Immature natural killer cell (primary cell): ENCODE data around the gene GOSR2. TPM values are rescaled to one million over a fixed set of nuclear protein-coding genes. Genes with fewer than 3 reads are reported as not detected.
A peak's percentile ranks its signal among the peaks of the same experiment; 100 is the strongest.

Experiments used
- DNase-seq, 3 donors: peaks; one replicate each; pipeline ENCODE4 v3.0.0; 2022; ENCODE audit warnings: mixed read lengths in 1 of 3
- H3K27ac Mint-ChIP-seq, 6 donors: one replicate each; pipeline ENCODE4 v1.8.0; 2020; ENCODE audit warnings: mixed read lengths in 6 of 6, mild to moderate bottlenecking in 5 of 6, inconsistent platforms in 4 of 6, moderate library complexity in 3 of 6
- H3K27me3 Mint-ChIP-seq, 3 donors: one replicate each; pipeline ENCODE4 v1.8.0; 2020 to 2021; ENCODE audit warnings: low read depth in 3 of 3, mild to moderate bottlenecking in 3 of 3, mixed read lengths in 3 of 3, moderate library complexity in 3 of 3, inconsistent platforms in 1 of 3
- H3K36me3 Mint-ChIP-seq, 3 donors: one replicate each; pipeline ENCODE4 v1.8.0; 2020; ENCODE audit warnings: mixed read lengths in 3 of 3, inconsistent platforms in 2 of 3, mild to moderate bottlenecking in 2 of 3
- H3K4me1 Mint-ChIP-seq, 2 donors: one replicate each; pipeline ENCODE4 v1.8.0; 2020; ENCODE audit warnings: inconsistent platforms in 2 of 2, mild to moderate bottlenecking in 2 of 2, mixed read lengths in 2 of 2, moderate library complexity in 1 of 2
- H3K4me3 Mint-ChIP-seq, 5 donors: one replicate each; pipeline ENCODE4 v1.8.0; 2020; ENCODE audit warnings: mild to moderate bottlenecking in 5 of 5, mixed read lengths in 5 of 5, inconsistent platforms in 3 of 5, moderate library complexity in 3 of 5
- H3K9me3 Mint-ChIP-seq, 6 donors: one replicate each; pipeline ENCODE4 v1.8.0; 2020; ENCODE audit warnings: mild to moderate bottlenecking in 6 of 6, mixed read lengths in 6 of 6, inconsistent platforms in 4 of 6, moderate library complexity in 3 of 6
- polyA plus RNA-seq, 3 donors: library from polyadenylated mRNA; unstranded; fragments of 300-500 nt; fragmentation: Illumina TruSeq; gene quantifications; one replicate each; pipeline ENCODE4 v1.2.3, GENCODE V29; 2021

Gene GOSR2
- polyA plus RNA-seq = 10 to 100 TPM; 36.9 to 62.4 (median 57.6) TPM

- Mint-ChIP-seq H3K4me3 (peak within 1 kb of the TSS; percentile 86 to 93 (median 90)), H3K9me3 (no peaks in the 10 kb centered on the region)
Measured at GRCh38 chr17:46922804-46923635, at the start of gene GOSR2. GOSR2 (plus strand) TSS chr17:46923160; CDS start chr17:46923193, 33 bp downstream.

GRCh38 chr17:46873941-46874645 is 48.9 kb upstream of the GOSR2 start:
- peaks cover 0 to 5% (median 2%) of the 10 kb centered on the region in 3 donors for H3K27me3 Mint-ChIP-seq
- no peaks in the 10 kb centered on the region for H3K36me3 Mint-ChIP-seq
- H3K4me3 Mint-ChIP-seq = no peak overlapping the region
- no peak for DNase-seq
- peaks cover 0 to 1% of the 10 kb centered on the region in 2 donors for H3K4me1 Mint-ChIP-seq
- no peaks in the 10 kb centered on the region for H3K9me3 Mint-ChIP-seq
- H3K27ac Mint-ChIP-seq = no peak overlapping the region

More at GRCh38 chr17:46922804-46923635, at the start of gene GOSR2:
- Mint-ChIP-seq H3K36me3 (no peaks in the 10 kb centered on the region), H3K4me1 (peaks cover 54 to 63% of the 10 kb centered on the region in 2 donors), H3K27ac (peak within 1 kb of the TSS; percentile 98 to 100 (median 99)), H3K27me3 (peaks cover 0 to 2% (median 0%) of the 10 kb centered on the region in 3 donors)
- DNase-seq = peak; percentile 91 to 94 (median 93)

DNA sequence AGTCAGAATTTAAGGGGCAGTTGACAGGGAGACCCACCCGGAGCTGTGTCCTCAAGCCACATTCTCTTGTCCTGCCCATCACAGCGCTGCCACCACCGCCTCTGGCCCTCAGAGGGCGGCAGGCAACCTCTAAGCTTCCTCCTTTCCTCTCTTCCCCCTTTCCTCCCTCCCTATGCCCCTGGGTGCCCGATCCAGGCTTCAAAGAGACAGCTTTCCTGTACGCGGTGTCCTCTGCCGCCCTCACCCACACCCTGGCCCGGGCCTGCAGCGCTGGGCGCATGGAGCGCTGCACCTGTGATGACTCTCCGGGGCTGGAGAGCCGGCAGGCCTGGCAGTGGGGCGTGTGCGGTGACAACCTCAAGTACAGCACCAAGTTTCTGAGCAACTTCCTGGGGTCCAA is 48.1 kb upstream of the GOSR2 start:
- Mint-ChIP-seq H3K4me1 (peaks cover 0 to 1% of the 10 kb centered on the region in 2 donors), H3K4me3 (no peak overlapping the region), H3K9me3 (no peaks in the 10 kb centered on the region), H3K27ac (no peak overlapping the region), H3K27me3 (peaks cover 0 to 5% (median 2%) of the 10 kb centered on the region in 3 donors), H3K36me3 (no peaks in the 10 kb centered on the region)
- DNase-seq = no peak

- Mint-ChIP-seq H3K27me3 (peaks cover 0 to 5% (median 2%) of the 10 kb centered on the region in 3 donors), H3K4me1 (peaks cover 0 to 1% of the 10 kb centered on the region in 2 donors), H3K4me3 (no peak overlapping the region), H3K36me3 (no peaks in the 10 kb centered on the region), H3K9me3 (no peaks in the 10 kb centered on the region), H3K27ac (no peak overlapping the region)
- DNase-seq = no peak
Measured at GRCh38 chr17:46875849-46876352, 47.1 kb upstream of the GOSR2 start.

GRCh38 chr17:46876353-46876887 is 46.5 kb upstream of the GOSR2 start:
- peaks cover 0 to 1% of the 10 kb centered on the region in 2 donors for H3K4me1 Mint-ChIP-seq
- no peak overlapping the region for H3K4me3 Mint-ChIP-seq

GRCh38 chr17:46876926-46877325 is 46.0 kb upstream of the GOSR2 start:
- H3K9me3 Mint-ChIP-seq = no peaks in the 10 kb centered on the region
- H3K27me3 Mint-ChIP-seq = peaks cover 0 to 5% (median 2%) of the 10 kb centered on the region in 3 donors
- peaks cover 0 to 1% of the 10 kb centered on the region in 2 donors for H3K4me1 Mint-ChIP-seq
- no peak overlapping the region for H3K4me3 Mint-ChIP-seq
- no peak for DNase-seq
- H3K36me3 Mint-ChIP-seq = no peaks in the 10 kb centered on the region
- no peak overlapping the region for H3K27ac Mint-ChIP-seq

More at GRCh38 chr17:46876353-46876887, 46.5 kb upstream of the GOSR2 start:
- no peaks in the 10 kb centered on the region for H3K9me3 Mint-ChIP-seq
- H3K27me3 Mint-ChIP-seq = peaks cover 0 to 5% (median 2%) of the 10 kb centered on the region in 3 donors
- H3K27ac Mint-ChIP-seq = no peak overlapping the region
- DNase-seq = no peak
- no peaks in the 10 kb centered on the region for H3K36me3 Mint-ChIP-seq

DNA sequence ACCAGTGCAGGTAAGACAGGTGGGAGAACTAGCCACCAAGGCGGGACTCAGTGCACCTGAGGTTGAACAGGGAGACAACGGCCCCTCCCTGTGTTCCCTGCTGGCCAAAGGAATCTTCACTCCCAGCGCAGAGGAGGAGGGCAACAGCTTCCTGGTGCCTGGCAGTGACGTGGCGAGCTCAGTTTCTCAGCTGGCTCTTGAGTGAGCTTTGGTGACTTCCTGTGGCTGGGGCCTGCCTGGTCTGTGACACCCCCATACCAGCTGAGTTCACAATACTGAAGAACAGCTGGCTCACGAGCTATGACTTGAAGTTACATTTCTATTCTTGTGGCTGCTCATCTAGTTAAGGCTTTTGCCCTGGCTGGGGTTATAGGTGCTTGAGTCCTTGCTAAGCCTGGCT is 45.5 kb upstream of the GOSR2 start:
- no peak overlapping the region for H3K27ac Mint-ChIP-seq
- peaks cover 0 to 5% (median 2%) of the 10 kb centered on the region in 3 donors for H3K27me3 Mint-ChIP-seq
- no peak for DNase-seq
- no peaks in the 10 kb centered on the region for H3K9me3 Mint-ChIP-seq
- H3K36me3 Mint-ChIP-seq = no peaks in the 10 kb centered on the region
- no peak overlapping the region for H3K4me3 Mint-ChIP-seq
- peaks cover 0 to 1% of the 10 kb centered on the region in 2 donors for H3K4me1 Mint-ChIP-seq

DNA sequence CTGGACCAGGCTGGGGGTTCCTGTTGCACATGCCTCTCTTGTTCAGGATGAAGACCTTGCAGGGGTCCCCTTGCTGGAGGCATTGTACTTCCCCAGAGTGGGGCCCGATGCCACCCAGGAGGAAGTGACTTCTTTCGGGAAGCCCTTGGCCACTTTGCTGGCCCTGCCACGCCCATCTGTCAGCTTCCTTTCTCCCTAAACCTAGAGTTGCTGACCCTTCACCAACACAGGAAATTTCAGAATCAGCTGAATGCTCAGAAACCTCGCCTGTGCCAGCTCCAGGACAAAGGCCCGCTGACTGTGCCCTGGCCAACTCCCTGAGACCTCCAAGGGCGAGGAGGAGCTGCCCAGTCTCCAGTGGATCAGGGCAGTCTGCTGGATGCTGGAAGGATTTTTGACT is 44.9 kb upstream of the GOSR2 start:
- H3K4me1 Mint-ChIP-seq = peaks cover 0 to 1% of the 10 kb centered on the region in 2 donors
- H3K4me3 Mint-ChIP-seq = no peak overlapping the region
- H3K9me3 Mint-ChIP-seq = no peaks in the 10 kb centered on the region
- H3K27ac Mint-ChIP-seq = no peak overlapping the region
- H3K27me3 Mint-ChIP-seq = peaks cover 0 to 5% (median 2%) of the 10 kb centered on the region in 3 donors
- DNase-seq = no peak
- no peaks in the 10 kb centered on the region for H3K36me3 Mint-ChIP-seq

DNA sequence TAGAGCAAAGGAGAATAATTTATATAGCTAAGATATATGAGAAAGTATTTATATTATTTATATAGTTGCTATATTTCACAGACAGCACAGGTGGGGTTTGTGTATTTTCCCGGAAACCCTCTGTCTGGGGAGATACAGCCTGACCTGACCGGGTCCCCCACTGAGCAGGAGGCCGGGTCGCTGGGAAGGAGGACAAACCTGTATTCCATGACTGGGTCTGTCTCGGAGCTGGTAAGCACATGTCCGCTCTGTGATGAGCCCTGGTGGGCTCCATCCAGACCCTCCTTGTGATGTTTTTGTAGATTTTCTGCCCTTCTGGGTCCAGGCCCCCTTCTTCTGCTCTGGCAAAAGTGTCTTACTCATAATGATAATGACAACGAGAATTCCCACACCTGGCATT is 43.9 kb upstream of the GOSR2 start:
- Mint-ChIP-seq H3K4me3 (no peak overlapping the region), H3K4me1 (peaks cover 0 to 1% of the 10 kb centered on the region in 2 donors), H3K27me3 (peaks cover 0 to 5% (median 2%) of the 10 kb centered on the region in 3 donors), H3K27ac (no peak overlapping the region), H3K9me3 (no peaks in the 10 kb centered on the region), H3K36me3 (no peaks in the 10 kb centered on the region)
- no peak for DNase-seq

- Mint-ChIP-seq H3K27ac (no peak overlapping the region), H3K4me1 (peaks cover 0 to 1% of the 10 kb centered on the region in 2 donors), H3K4me3 (no peak overlapping the region), H3K9me3 (no peaks in the 10 kb centered on the region), H3K36me3 (no peaks in the 10 kb centered on the region), H3K27me3 (peaks cover 0 to 4% (median 2%) of the 10 kb centered on the region in 3 donors)
- DNase-seq = no peak
Measured at GRCh38 chr17:46881015-46881414, 41.9 kb upstream of the GOSR2 start.

DNA sequence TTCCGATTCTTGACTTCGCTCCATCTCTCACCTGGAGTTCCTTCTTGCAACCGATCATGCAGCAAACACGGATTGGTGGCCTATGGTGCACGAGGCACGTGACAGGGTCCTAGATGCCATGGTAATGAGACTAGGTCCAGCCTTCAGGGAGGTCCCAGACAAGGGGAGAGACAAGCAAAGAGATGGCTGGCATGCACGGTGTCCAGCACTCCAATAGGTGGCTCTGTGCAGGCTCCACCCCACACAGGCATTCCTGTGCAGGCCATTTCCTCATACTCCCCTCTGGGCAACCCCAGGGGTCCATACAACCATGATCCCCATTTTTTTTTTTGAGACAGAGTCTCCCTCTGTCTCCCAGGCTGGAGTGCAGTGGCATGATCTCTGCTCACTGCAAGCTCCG is 40.3 kb upstream of the GOSR2 start:
- Mint-ChIP-seq H3K36me3 (no peaks in the 10 kb centered on the region), H3K4me1 (peaks cover 0 to 1% of the 10 kb centered on the region in 2 donors), H3K27ac (no peak overlapping the region), H3K4me3 (no peak overlapping the region), H3K9me3 (no peaks in the 10 kb centered on the region), H3K27me3 (peaks cover 0 to 4% (median 4%) of the 10 kb centered on the region in 3 donors)
- DNase-seq = no peak

GRCh38 chr17:46883871-46884520 is 39.0 kb upstream of the GOSR2 start:
- no peaks in the 10 kb centered on the region for H3K9me3 Mint-ChIP-seq
- DNase-seq = no peak
- no peaks in the 10 kb centered on the region for H3K36me3 Mint-ChIP-seq
- H3K4me3 Mint-ChIP-seq = no peak overlapping the region
- peaks cover 0 to 3% (median 2%) of the 10 kb centered on the region in 3 donors for H3K27me3 Mint-ChIP-seq
- no peak overlapping the region for H3K27ac Mint-ChIP-seq
- H3K4me1 Mint-ChIP-seq = no peaks in the 10 kb centered on the region

- Mint-ChIP-seq H3K9me3 (no peaks in the 10 kb centered on the region), H3K4me3 (no peak overlapping the region), H3K4me1 (no peaks in the 10 kb centered on the region), H3K27me3 (peaks cover 0 to 3% (median 2%) of the 10 kb centered on the region in 3 donors), H3K36me3 (no peaks in the 10 kb centered on the region), H3K27ac (no peak overlapping the region)
- DNase-seq = no peak
Measured at GRCh38 chr17:46884552-46884951, 38.4 kb upstream of the GOSR2 start.
